HG02870 (cell line): Measurements from ENCODE around the gene KIRREL1.

ENCODE experiments used
- ATAC-seq: cut with Tn5 transposase; IDR thresholded peaks from one replicate; pipeline ENCODE4 v1.9.1; 2021; ENCODE audit warnings: mild to moderate bottlenecking, moderate library complexity; ENCODE audit not compliant: unreplicated experiment

KIRREL1 gene

DNA sequence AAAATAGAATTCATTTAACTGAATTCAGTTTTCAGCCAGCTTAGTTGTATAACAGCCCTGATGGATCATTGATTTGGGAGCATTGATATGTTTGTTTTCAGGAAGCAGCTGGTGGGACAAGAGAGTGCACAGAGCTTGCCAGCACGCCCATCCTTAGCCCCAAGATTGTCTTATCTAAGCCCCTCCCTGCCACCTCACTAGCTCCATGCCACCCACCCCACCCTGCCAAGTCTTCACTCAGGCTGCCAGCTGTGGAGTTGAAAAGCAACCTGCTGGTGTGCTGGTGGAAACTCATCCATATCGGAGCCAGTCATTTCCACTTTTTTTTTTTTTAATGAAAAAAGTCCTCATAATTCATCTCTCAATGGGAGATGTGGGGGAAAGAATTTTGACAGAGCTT, 11.8 kb downstream of the KIRREL1 start:
- ATAC-seq = no peak

DNA sequence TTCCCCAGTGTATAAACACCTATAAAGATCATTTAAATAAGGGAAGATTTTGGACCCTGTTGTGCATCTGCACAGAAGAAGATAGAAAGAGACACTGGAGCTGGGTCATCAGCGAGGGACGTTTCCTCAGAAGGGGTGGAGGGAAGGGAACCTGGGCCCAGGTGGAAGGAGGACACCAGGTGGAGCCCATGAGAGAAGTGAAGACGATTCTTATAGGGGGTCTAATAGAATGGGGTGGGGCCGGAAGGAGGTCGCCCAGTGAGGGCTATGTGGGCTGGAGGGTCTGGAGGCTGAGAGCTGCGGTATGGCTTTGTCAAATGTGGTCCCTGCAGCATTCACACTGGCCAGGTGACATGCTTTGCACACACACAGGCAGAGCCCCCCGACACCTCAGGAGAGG, 13.7 kb downstream of the KIRREL1 start:
- ATAC-seq = no peak

DNA sequence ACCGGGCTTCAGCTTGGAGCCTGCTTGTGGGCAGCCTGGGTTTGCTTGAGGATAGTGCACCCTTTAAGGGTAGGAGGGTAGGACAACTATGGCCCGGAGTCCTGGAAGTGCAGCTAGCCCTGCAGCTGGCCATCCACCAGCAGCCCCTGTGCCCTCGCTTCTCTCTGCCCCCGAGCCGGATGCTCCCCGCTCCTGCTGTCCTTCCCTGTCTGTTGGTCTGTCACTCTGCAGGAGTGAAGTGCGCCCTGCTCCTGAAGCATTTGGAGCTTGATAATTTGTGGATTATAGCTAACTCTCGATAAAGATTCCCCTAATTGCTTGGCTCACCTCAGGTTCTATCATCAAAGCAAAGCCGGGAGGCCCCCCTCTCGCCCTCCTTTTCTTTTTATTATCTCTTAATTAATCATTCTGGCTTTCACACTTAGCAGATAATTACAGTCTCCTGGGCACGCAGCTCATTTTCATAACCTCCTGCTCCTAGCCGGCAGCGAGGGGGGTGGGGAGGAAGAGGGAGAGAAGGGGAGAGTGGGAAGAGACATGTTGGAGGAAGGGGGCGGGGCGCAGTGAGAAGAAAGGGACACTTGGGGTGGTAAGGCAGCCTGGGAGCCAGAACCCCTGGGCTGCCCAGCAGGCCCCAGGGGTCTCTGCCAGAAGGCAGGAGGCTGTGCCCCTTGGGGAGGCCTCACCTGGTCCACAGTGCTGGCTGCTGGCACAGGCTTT, 14.4 kb downstream of the KIRREL1 start:
- no peak for ATAC-seq

DNA sequence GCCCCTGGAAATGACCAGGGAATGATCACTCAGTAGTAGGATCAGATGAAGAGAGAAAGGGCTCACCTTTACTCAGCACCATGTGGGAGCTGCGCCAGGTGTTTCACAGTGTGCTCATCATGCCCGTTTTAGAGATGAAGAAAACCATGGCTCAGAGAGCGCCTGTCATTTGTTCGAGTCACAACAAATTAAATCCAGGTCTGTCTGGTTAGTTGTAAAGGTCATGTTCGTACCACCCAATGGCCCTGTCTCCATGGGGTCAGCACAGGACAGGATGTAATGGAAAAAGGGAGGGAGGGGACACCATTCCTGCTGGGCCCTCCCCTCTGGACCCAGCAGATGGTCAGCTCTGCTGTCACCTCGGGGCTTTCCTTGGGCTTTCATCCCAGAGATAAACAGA, 15.2 kb downstream of the KIRREL1 start:
- ATAC-seq = no peak

DNA sequence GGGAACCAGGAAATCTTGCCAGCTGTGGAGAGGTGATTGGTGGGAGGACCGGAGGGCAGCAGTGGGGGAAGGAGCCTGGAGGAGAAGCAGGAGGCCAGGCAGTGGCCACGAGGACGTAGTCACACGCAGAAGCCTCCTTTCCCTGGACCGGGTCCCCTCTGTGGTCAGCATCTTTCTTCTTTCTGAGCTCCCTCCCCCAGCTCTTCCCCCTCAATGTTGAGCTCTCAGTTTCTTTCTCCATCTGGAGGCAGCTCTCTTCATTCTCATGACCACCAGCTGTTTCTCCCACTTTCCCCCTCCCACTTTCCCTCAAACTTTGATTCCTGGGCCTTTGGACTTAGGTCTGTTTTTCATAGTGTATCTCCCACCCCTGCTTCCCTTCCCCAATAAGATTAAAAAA, 18.3 kb downstream of the KIRREL1 start:
- ATAC-seq = no peak

DNA sequence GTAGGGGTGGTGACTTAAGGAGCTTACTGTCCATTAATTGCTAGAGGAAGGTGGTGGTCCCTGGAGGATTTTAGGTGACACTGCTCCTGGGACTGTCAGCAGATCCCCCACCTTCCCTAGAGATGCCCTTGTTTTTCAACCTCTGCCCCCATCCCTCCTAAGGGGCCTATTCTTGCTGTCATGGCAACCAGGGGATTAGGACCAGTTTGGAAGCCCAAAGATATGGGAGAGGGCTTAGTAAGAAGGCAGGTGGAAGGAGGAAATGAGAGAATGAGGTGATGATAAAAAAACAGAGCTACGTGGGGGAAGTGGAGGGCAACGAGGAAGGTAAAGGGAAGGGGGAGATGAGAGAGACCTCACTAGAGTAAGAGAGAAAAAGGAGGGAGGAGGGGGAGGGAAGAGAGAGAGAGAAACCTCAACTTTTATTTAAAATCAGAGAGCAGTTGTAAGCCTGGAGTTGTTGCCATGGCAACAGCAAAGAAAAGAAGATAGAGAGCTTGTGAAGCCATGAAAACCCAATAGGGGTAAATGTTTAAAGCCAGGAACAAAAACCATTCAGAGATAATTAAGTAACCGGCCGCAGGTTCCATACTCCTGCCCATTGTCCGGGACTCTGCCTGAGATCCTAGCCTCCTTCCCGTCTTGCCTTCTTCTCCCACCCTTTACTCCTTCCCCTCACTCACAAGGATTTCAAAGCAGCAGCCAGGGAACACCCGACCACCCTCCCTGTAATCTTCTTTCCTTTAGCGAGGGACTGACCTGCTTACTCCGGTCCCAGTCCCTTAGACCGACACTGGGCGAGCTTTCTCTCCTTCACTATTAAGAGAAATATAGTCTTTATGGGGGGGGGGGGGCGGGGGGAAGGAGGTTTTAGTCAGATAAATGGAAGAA, 20.6 kb downstream of the KIRREL1 start:
- no peak for ATAC-seq

DNA sequence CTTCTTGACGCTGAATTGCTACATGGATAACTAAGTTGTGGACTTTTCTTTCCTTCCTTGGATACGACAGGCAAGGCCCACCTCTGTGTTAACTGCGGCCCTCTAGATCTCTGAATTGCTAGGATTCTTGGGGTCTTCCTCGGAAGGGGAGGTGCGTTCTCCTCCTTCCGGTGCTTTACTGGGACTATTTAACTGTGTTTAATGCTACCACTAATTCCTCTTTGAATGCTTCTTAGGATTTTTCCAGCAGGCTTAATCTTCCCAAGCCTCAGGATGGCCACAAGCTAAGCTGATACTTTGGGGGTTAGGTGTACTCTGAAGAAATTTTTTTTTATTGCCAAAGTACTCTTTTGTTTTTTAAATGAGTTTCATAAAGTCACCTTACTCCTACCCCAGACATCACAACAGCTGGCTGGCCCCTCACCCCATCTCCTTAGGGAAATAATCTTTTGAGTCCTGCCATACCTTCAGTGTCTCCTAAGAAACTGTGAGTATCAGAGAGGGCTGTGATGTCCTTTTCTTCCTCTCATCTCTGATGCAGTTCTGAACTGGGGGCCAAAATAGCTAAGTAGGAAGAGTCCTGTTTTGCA, 21.4 kb downstream of the KIRREL1 start:
- no peak for ATAC-seq

DNA sequence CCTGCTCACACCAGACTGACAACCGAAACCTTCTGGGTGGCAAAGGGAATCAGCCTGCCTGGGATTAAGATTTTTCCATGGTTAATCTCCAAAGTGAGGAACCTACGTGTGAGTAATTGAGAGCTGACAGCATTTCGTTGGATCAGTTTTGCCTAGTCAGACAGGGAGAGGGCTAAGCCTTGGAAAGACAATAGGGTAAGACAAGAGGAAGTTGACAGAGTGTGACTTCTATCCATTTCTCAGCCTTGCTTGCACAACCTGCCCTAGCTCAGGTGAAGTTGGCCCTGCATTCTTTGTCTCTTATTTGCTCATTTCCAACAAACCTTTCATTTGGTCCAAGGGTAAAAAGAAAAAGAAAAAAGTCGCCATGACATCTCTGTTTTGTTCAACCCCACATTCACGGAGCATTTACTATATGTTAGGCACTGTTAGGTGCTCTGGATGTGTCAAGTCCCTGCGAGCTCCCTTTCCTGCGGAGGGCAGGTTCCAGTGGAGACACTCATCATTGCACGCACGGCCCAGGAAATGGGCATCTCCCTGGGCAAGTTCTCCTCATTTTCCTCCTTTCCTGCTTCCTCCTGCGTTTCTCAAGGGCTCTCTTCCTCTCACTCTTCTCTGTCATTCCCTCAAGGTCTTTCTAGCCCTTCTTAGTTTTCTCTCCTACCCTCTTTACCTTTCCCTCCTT, 23.3 kb downstream of the KIRREL1 start:
- ATAC-seq = no peak

DNA sequence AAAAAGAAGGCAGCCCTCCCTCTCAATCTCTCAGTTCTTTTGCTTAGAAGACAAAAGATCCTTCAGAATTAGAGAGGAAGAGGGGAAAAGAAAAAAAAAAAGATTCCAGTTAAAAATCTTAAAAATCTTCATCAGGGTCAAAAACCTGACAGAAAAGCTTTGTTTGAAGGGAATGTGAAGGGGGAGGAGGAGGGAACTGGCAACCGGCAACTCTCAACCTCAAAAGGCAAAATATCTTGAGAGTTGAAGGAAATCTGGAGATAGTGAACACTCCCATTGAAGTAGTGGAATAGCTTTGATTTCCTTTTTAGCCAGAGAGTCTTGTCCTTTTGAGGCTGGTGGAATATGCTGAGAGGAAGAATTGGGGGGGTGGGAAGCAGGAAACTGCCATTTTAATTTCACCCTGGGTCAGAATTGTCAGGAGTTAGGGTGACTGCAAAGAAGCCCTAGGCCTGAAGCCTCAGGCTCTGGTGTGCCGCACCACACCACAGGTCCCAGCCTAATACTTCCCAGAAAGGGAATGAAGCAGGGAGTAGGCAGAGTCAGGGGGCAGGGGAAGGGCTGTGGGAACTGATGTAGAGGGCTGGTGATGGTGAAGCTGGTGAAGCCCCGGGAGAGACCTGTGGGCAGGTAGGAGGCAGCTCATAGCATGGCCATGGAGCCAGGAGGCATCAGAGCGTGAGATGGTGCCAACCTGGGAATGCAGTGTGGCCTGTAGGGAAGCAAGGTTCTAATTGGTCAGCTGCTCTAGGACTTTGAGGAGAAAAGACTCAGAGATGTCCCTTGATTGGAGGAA, 24.6 kb downstream of the KIRREL1 start:
- ATAC-seq = no peak

DNA sequence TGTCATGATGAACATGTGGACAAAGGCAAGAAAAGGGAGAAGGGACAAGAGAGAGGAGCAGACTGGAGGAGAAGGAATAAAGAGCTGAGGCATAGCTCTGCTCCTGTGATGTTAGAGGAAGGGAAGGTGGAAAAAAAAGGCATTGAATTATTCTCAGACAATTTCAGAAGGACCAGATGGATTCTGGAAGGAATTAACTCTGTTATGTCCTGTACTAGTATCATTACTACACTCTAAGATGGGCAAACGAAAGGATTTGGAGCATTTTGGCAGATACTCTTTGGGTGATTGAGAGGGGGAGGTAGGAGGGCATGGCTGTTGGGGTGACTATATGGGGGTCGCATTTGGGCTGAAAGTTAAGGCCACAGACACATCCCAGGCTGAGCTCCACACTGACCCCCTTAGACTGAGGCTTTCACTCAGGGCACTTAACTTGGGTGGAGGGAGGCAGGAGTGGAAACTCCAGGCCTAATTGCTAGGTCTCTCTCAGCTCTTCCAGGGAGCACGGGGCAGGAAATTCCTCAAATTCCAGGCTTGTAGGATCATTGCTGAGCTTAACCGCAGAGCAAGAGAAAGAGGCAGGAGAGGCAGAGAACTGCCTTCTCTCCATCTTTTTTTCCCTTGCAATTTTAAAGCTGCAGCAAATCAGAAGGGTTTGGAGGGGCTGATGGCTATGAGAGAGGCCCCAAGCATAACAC, 25.9 kb downstream of the KIRREL1 start:
- no peak for ATAC-seq

DNA sequence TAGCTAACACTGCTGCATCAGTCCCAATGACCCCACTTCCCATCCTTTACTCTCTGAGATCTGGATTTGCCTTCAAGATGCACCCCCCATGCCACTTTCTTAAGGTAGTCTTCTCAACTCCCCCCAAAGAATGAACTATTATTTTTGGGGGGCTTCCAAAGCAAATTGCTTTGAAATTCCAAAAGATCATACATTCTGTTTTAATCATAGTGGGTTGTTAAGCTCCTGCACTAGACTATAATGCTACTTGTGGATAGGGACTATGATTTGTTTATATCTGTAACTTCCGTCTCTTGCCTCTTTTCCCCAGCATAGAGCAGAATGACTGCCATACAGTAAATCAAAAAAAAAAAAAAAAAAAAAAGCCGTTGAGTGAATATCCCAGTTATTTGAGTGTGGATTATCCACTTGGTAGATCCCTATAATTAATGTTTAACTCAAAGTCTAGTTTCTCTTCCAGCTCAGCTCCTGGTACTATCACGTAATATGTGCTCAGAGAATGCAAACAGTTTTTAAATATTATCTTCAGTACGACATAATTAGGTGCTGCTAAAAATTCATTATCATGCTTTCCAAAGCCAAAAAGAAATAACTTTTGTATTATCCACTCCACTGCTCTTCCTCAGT, 26.9 kb downstream of the KIRREL1 start:
- ATAC-seq = no peak

DNA sequence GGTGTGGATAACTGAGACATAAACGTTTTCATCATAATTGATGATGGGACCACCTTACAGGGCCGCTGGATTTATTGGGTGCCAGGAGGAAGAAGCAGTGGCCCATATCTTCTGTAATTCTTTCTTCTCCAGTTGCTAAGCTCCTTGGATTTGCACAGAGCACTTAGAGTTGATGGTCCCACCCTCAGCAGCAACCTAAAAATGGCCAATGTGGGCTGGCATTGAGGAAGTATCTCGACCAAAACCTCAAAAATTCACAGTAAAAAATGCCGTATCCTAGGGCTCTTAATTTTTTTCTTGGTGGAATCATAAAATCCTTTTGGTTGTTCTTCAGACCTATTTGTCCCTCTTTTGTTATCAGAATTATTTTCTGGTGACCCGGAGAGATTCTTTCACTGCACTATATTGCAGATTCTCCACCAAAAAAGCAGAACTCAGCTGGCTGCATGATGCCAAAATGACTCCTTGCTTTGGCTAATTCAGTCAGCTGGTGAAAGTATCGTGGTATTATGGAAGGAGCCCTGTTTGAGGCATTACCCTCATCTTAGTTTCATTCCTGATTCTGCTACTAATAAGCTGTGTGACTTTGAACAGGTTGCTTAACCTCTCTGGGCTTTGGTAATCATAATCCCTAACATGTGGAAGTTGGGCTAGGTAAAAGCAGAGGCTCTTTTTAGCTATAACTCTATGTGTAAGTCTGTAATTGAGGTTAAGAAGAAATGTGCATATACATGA, 27.6 kb downstream of the KIRREL1 start:
- no peak for ATAC-seq

DNA sequence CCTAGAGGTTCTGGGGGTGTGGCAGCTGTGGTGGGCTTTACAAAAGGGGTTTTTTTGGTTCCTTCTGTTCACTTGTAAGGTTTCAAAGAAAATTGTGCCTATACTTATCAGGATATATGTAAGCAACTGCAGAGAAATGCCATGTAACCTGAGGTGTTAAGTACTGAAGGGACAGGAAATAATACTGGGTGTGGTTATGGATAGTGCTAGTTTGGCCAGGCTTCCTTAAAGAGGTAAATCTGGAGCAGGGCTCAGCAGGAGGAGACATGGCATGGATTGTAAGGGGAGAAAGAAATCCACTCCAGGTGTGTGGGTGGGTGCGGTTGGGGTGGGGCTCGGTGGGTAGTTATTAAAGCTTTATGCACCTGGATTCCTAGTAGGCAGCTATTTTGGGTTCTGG, 28.3 kb downstream of the KIRREL1 start:
- no peak for ATAC-seq

DNA sequence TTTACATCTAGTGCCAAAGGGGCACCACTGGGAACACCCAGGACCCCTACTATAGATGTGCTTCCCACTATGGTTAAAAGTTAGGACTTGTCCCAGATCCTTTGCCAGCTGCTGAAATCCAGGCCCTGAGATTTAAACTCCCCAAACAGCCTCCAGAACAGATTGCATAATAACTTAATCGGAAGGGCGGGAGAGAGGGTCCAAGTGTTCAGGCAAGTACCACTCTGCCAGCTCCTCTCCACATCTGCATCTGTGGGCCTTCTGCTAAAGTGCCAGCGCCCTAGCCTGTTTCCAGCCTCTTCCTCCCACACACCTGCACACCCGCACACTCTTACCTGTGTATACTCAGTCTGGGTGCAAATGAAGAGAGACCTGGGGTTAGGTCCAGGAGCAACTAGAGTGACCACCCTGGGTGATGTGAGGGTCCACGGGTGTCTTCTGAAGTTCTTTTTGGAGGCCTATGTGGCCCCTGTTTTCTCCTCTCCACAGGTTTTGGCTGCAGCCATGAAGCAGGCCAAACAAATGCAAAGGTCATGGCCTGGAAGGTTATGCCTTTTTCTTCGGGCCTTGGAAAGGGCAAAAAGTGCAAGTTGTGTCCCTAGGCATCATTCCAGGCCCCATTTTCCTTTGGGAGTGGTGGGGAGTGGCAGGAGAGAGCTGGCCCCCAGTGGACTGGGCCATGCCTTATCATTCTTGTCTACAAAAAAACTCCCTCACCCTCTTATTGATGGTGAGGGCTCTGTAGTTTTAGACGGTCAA, 29.3 kb downstream of the KIRREL1 start:
- ATAC-seq = no peak

DNA sequence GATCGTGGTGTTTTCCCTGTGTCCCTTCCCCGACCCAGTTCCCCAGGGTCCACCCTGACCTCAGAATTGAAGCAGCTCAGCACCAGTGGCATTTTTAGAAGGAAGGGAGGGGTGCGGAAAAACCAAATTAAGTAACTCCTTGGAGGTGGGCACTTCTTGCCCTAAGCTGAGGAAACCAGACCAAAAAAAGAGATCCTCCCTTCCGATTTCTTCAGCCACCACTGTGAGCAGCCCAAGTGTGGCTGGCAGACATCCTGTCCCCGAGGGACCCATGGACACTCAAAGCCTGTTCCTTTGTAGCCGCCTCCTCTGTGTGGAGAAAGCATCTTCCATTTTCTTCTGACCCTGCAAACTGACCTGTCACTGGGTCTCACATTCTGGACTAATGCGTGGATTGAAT, 31.3 kb downstream of the KIRREL1 start:
- ATAC-seq = no peak

DNA sequence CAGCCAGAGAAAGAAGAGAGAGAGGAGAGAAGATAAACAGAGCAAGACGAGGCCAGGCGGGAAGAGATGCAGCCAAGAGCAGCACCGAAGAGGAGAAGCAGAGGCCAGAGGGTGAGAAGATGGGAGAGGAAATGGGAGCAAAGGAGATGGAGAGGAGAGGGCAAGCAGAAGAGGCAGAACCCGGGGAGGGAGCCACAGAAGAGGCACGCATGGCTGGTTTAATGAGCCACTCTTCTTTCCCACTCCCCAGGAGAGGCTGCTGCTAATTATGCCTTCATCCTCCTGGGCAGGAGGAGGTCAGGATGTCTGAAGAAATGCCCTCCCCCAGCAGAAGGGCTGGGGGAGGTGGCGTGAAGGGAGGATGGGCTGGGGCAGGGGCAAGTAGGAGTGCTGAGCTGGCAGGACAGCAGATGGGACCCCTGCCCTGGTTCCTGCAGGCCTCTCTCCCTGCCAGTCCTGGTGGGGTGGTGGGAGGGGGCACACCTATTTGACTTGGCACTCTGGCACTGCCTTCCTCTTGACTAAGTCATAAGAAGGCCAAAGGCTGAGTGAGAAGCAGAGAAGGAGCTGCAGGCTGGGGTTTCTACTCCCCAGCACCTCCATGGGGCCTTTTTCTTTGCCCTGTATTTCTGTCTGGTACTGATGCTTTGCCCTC, 32.3 kb downstream of the KIRREL1 start:
- ATAC-seq = no peak

DNA sequence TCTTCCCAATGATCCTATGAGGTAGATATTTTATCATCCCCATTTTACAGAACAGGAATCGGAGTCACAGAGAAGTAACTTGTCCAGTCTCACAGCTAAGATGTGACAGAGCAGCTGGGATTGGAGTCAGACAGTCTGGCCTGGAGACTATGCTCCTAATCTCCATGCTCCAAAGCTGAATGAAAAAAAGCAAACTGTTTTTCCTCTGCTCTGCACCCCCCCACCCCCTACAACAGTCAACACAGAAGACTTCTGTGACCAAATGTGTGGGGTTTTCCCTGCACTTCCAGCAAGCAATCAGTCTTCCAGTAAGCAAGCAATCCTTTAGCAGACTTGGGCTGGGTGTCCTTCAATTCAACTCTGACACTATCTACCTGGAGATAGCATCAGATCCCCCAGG, 33.2 kb downstream of the KIRREL1 start:
- no peak for ATAC-seq

DNA sequence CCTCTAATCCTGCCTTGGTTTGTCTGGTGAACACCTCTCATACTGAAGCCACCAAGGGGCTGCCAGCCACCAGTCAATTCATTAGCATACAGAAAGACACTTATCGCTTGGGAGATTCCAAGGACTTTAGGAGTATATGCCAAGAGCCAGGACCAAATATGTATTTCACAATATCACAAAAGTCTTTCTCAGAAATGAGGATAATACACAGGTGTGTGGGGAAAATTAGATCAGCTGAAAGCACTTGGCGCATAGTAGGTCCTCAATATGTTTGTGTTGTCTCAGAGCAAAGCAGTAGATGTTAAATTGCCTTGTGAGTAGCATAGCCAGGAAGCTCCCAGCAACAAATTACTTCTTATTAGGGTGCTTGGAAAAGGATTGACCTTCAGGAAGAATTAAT, 34.1 kb downstream of the KIRREL1 start:
- ATAC-seq = no peak
